ENCODE measurements around the gene GPAT3.

Gene GPAT3

DNA sequence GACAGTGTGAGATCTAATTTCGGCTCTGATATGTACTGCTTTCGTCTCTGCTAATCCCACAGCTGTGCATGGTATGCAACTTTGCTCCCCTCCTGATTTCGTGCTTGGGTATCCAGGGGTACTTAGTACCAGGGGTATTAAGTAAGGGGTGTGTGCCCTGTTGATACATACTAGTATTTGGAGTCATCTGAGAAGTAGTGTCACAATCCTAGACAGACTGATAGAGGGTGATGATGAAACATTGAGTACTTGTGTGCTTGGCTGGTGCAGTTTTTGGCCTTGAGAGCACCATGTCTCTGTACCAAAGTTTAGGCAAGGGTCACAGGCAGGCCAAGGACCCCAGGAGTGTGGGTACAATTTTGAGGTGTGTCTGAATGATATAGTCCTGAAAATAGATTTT lies 10.9 kb downstream of the GPAT3 start:
- TF ChIP-seq ZNF26 (tag by site-specific recombination; IDR thresholded peaks at IDR 0.05) (no peak), ZNF555 (tag by site-specific recombination; conservative IDR thresholded peaks at IDR 0.05) (no peak), KLF9 (tag by site-specific recombination; IDR thresholded peaks at IDR 0.05; ENCODE audit: low read depth) (no peak), BCL11A (tag by site-specific recombination; IDR thresholded peaks at IDR 0.05; ENCODE audit: low read depth) (no peak), ZBTB7A (tag by site-specific recombination; IDR thresholded peaks at IDR 0.05; ENCODE audit: low read depth) (no peak), ZNF221 (tag by site-specific recombination; IDR thresholded peaks at IDR 0.05; ENCODE audit: borderline replicate concordance) (no peak), ATF2 (tag by site-specific recombination; IDR thresholded peaks at IDR 0.05; ENCODE audit: low read depth) (no peak), KLF17 (tag by site-specific recombination; IDR thresholded peaks at IDR 0.05) (no peak), HIC1 (tag by site-specific recombination; IDR thresholded peaks at IDR 0.05) (no peak), ZNF138 (tag by site-specific recombination; IDR thresholded peaks at IDR 0.05; ENCODE audit: borderline replicate concordance) (no peak), KLF16 (tag by site-specific recombination; IDR thresholded peaks at IDR 0.05) (no peak), GLI4 (tag by site-specific recombination; IDR thresholded peaks at IDR 0.05) (no peak), ZNF2 (tag by site-specific recombination; IDR thresholded peaks at IDR 0.05) (no peak), ZNF426 (tag by site-specific recombination; IDR thresholded peaks at IDR 0.05) (no peak)
- TF ChIP-seq, protein P1, sequence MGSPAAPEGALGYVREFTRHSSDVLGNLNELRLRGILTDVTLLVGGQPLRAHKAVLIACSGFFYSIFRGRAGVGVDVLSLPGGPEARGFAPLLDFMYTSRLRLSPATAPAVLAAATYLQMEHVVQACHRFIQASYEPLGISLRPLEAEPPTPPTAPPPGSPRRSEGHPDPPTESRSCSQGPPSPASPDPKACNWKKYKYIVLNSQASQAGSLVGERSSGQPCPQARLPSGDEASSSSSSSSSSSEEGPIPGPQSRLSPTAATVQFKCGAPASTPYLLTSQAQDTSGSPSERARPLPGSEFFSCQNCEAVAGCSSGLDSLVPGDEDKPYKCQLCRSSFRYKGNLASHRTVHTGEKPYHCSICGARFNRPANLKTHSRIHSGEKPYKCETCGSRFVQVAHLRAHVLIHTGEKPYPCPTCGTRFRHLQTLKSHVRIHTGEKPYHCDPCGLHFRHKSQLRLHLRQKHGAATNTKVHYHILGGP (tag by site-specific recombination; IDR thresholded peaks at IDR 0.05) = no peak
- TF ChIP-seq, protein P2, sequence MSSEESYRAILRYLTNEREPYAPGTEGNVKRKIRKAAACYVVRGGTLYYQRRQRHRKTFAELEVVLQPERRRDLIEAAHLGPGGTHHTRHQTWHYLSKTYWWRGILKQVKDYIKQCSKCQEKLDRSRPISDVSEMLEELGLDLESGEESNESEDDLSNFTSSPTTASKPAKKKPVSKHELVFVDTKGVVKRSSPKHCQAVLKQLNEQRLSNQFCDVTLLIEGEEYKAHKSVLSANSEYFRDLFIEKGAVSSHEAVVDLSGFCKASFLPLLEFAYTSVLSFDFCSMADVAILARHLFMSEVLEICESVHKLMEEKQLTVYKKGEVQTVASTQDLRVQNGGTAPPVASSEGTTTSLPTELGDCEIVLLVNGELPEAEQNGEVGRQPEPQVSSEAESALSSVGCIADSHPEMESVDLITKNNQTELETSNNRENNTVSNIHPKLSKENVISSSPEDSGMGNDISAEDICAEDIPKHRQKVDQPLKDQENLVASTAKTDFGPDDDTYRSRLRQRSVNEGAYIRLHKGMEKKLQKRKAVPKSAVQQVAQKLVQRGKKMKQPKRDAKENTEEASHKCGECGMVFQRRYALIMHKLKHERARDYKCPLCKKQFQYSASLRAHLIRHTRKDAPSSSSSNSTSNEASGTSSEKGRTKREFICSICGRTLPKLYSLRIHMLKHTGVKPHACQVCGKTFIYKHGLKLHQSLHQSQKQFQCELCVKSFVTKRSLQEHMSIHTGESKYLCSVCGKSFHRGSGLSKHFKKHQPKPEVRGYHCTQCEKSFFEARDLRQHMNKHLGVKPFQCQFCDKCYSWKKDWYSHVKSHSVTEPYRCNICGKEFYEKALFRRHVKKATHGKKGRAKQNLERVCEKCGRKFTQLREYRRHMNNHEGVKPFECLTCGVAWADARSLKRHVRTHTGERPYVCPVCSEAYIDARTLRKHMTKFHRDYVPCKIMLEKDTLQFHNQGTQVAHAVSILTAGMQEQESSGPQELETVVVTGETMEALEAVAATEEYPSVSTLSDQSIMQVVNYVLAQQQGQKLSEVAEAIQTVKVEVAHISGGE (tag by site-specific recombination; conservative IDR thresholded peaks at IDR 0.05; ENCODE audit: low read depth) = no peak
- no peaks in the 10 kb centered on the region for H3K36me3 ChIP-seq (ENCODE audit: control insufficient read depth in 2 of 2, insufficient read depth in 1 of 2, low read length in 2 of 2)
- H3K4me3 ChIP-seq (ENCODE audit: low read depth, low read length) = no peak overlapping the region
- no peak overlapping the region for H3K27ac ChIP-seq (ENCODE audit: extremely low read depth, low read depth, low read length)
- no peaks in the 10 kb centered on the region for H3K9me3 ChIP-seq (ENCODE audit: control insufficient read depth, insufficient read depth, low read depth, low read length)
- H3K4me1 ChIP-seq (ENCODE audit: control insufficient read depth, insufficient read depth, low read length) = no peaks in the 10 kb centered on the region
- ChIA-PET CTCF (no interaction called here), POLR2A (no interaction called here)
